Testis (tissue), 2 donors: ENCODE results near the gene SON.

Experiments used
- CTCF ChIP-seq, 3 experiments: fragments of 450-650 bp in 2 of 3; fragments of 200-600 bp in 1 of 3; sonication (generic) in 1 of 3; IDR thresholded peaks; one replicate each; pipeline ENCODE4 v1.5.1; 2016 to 2019; ENCODE audit warnings: antibody characterized with exemption in 3 of 3, mild to moderate bottlenecking in 2 of 3, moderate library complexity in 1 of 3
- POLR2A ChIP-seq: fragments of 450-650 bp; IDR thresholded peaks from one replicate; pipeline ENCODE4 v1.6.1; 2017; ENCODE audit warnings: antibody characterized with exemption, mild to moderate bottlenecking, moderate library complexity

- TF ChIP-seq CTCF (IDR thresholded peaks at IDR 0.05) = no peak
- TF ChIP-seq POLR2A = no peak
These were observed 37.0 kb upstream of the SON start for GRCh38 chr21:33505833-33506232.
